ENCODE measurements around the gene SDC3.
"Not testable (repeated sequence)": the region's sequence is repeated elsewhere in the genome, so short reads cannot be mapped to it uniquely, and the experiment has no call there.

SDC3 gene

GRCh38 chr1:30878016-30878415 is 30.5 kb downstream of the SDC3 start:
- DNase-seq = no peak

GRCh38 chr1:30877205-30877912 is 31.2 kb downstream of the SDC3 start:
- DNase-seq = peak in 49 of 58 donors; percentile 12 to 83 (median 59)

GRCh38 chr1:30876451-30877204 is 31.9 kb downstream of the SDC3 start:
- no peak for DNase-seq

GRCh38 chr1:30875916-30876315 is 32.6 kb downstream of the SDC3 start:
- no peak for DNase-seq

GRCh38 chr1:30875197-30875596 is 33.4 kb downstream of the SDC3 start:
- no peak for DNase-seq

- DNase-seq = no peak
Measured at GRCh38 chr1:30874176-30874575, 34.4 kb downstream of the SDC3 start.

- no peak for DNase-seq
Measured at GRCh38 chr1:30872948-30873263, 35.7 kb downstream of the SDC3 start.

GRCh38 chr1:30872033-30872947 is 36.3 kb downstream of the SDC3 start:
- no peak for DNase-seq

GRCh38 chr1:30871276-30871871 is 37.2 kb downstream of the SDC3 start:
- no peak for DNase-seq

- no peak for DNase-seq
Measured at GRCh38 chr1:30870656-30871055, 37.9 kb downstream of the SDC3 start.

- DNase-seq = no peak
Measured at GRCh38 chr1:30870035-30870434, 38.5 kb downstream of the SDC3 start.

- DNase-seq = no peak
Measured at GRCh38 chr1:30868833-30869435, 39.6 kb downstream of the SDC3 start.

- DNase-seq = not testable (repeated sequence)
Measured at GRCh38 chr1:30868057-30868456, 40.5 kb downstream of the SDC3 start.

- DNase-seq = no peak
Measured at GRCh38 chr1:30867537-30867936, 41.0 kb downstream of the SDC3 start.

- DNase-seq = no peak
Measured at GRCh38 chr1:30866594-30866993, 42.0 kb downstream of the SDC3 start.

GRCh38 chr1:30864681-30865080 is 43.9 kb downstream of the SDC3 start:
- no peak for DNase-seq

- DNase-seq = no peak
Measured at GRCh38 chr1:30863858-30864604, 44.5 kb downstream of the SDC3 start.

- DNase-seq = no peak
Measured at GRCh38 chr1:30860320-30860652, 48.3 kb downstream of the SDC3 start.

GRCh38 chr1:30857964-30858363 is 50.6 kb downstream of the SDC3 start:
- no peak for DNase-seq

GRCh38 chr1:30857062-30857461 is 51.5 kb downstream of the SDC3 start:
- no peak for DNase-seq
